D721Med (cell line): Measurements from ENCODE around the gene PKIB.
"Not testable (repeated sequence)": the region's sequence is repeated elsewhere in the genome, so short reads cannot be mapped to it uniquely, and the experiment has no call there.

Experiments used
- DNase-seq: peaks from one replicate; pipeline ENCODE4 v3.0.0; 2011; ENCODE audit warnings: low spot score; ENCODE audit not compliant: insufficient read length
- FAIRE-seq: peaks from 2 replicates; lab custom pipeline; 2011; peaks lifted over from hg19 to GRCh38; lab: Jason Lieb, UNC
- CTCF ChIP-seq: IDR thresholded peaks from 2 replicates; pipeline ENCODE4 v1.5.1; 2012; ENCODE audit warnings: mild to moderate bottlenecking, control low read depth; ENCODE audit not compliant: insufficient read depth; ENCODE audit errors: missing control alignments

The PKIB gene

DNA sequence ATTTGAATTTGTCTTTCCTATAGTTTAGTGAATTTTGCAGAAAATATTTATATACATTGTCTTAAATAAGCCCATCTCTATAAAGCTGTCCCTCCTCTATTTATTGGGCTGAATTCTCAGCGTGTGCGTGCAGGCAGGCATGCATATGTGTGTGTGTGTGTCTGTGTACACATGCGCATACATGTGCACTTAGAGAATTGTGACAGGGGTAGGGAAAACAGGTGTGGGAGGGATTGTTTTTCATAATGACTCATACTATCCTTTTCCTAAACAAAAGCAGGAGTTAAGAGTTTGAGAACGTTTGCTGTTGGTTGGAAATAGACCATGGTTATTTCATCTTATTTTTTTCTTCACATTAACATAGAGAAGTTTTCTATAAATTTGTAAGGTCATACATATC lies 126.0 kb downstream of the PKIB start:
- peak; percentile 38 for FAIRE-seq
- DNase-seq: no peak
- TF ChIP-seq CTCF: no peak

DNA sequence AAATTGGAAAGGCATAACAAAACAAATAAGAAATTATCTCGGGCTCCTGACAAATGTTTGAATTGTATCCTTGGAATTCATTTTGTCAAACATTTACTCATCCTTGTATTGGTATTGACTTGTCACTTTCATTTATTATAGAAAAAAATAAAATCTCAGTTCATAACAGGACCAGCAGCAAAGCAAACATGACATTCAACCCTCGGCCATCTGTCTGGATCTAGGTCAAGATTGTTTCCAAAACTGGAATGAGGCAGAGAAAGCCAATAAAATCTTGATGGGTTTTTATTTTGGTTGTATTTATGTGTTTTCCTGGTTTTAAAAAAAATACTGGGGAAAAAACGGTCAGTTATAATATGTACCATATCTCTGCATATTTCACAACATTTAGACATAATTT lies 126.4 kb downstream of the PKIB start:
- TF ChIP-seq CTCF: no peak
- no peak for FAIRE-seq
- DNase-seq: no peak

GRCh38 chr6:122740091-122740490 lies 129.9 kb downstream of the PKIB start:
- DNase-seq (no peak), FAIRE-seq (no peak)
- no peak for TF ChIP-seq CTCF

DNA sequence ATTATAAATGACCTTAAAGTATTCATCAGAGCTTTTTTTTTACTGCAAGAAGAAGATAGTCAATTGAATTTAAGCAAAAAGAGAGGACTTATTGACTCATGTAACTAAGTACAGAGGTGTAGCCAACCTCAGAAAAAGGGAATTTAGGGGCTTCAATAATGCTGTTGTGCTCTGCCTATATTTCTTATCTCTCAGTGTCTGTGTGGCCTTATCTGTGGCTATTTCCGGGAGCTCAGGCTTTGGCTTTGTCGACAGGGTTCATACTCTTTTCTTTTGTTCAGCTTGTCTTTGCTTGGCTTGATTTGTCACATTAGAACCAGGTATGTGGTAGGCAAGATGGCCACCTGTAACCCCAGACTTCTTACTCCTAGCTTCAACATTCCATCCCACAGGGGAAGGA lies 130.7 kb downstream of the PKIB start:
- no peak for FAIRE-seq
- TF ChIP-seq CTCF: no peak
- no peak for DNase-seq

GRCh38 chr6:122744247-122744646 lies 134.0 kb downstream of the PKIB start:
- TF ChIP-seq CTCF: peak; percentile 20
- DNase-seq, FAIRE-seq: not testable (repeated sequence)

DNA sequence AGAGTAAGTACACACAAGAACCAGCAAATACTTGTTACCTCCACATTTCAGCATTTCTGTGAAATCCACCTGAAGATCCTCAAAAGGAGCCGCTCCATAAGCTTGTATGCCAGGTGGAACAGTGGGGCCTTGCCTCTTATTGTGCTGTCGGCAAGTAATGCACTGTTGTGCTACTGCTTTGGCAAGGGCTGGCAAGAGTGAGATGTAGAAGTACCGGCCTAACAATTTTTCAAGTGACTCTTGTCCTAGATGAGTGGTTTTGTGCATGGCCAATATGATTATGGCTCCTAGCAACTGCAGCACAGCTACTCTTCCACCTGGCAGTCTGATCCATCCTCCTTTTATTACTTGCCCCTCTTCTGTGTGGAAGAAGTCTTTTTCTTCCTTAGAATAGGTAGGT lies 134.7 kb downstream of the PKIB start:
- FAIRE-seq, DNase-seq: not testable (repeated sequence)

DNA sequence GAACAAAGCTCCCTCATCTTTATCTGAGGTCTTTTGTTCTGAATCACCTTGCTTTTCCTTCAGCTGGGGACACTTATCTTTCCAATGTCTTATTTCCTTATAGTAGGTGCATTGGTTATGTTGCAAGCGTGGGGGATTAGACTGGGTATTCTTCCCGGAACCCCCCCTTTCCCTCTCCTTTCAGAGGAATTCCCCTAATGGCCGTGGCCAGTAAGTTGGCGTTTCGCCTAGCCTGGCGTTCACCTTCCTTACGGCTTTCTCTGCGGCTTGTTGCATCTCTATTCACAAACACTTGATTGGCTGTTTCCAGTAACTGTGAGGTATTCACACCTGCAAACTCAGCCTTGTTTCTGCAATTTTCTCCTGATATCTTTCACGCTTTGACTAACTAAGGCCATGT lies 136.5 kb downstream of the PKIB start:
- DNase-seq (no peak), FAIRE-seq (no peak)
- no peak for TF ChIP-seq CTCF

- no peak for DNase-seq
- FAIRE-seq: no peak
- no peak for TF ChIP-seq CTCF
Observed at GRCh38 chr6:122747573-122747972, 137.4 kb downstream of the PKIB start.

DNA sequence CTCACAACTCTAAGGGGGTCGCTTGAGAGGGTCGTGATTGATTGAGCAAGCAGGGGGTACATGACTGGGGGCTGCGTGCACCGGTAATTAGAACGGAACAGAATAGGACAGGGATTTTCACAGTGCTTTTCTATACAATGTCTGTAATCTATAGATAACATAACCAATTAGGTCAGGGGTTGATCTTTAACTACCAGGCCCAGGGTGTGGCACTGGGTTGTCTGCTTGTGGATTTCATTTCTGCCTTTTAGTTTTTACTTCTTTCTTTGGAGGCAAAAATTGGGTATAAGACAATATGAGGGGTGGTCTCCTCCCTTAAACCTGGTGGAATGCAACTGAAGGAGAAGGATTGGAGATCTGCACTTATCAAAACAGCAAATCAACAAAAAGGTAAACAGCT lies 138.7 kb downstream of the PKIB start:
- FAIRE-seq, DNase-seq: not testable (repeated sequence)
